HG03095 (cell line): Measurements from ENCODE around the gene ATP1A1.

Source experiments
- ATAC-seq: cut with Tn5 transposase; IDR thresholded peaks from one replicate; pipeline ENCODE4 v1.9.1; 2021; ENCODE audit warnings: moderate library complexity; ENCODE audit not compliant: unreplicated experiment

The ATP1A1 gene

DNA sequence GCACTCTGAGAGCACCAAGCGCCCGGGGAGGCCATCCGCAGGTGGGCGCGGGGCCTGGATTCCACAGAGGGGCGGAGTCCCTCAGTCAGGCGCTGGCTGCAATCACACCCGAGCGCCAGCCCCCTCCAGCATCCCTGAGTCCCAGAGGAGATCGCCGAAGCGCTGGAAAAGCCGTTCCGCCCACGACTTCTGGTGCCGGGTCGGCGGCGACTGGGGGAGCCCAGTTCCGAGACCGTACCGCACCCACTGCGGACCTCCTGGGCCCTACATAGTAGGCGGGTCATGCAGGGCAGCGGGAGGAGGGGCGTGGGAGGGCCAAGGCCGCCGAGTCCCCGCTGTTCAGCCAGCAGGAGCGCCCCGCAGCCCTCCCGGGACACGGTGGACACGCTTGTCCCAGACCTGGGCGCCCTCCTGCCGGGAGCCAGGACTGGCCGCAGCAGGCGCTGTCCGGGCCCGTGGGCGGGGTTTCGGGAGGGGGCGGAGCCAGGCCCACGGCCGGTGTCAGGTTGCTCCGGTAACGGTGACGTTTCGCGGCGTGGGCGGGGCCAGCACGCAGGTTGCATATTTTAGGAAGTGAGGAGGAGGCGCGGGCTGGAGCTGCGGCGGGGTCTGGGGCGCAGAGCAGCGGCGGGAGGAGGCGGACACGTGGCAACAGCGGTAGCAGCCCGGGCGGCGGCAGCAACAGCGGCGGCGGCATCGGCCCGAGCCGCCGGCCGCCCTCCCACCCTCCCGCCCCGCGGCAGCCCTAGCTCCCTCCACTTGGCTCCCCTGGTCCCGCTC, at the start of gene ATP1A1:
Gene ATP1A1, plus strand, starts transcription at position 594 of the 780 bp plus-strand sequence. CDS start 268 bp downstream, outside the sequence.
- peak; percentile 59 for ATAC-seq

DNA sequence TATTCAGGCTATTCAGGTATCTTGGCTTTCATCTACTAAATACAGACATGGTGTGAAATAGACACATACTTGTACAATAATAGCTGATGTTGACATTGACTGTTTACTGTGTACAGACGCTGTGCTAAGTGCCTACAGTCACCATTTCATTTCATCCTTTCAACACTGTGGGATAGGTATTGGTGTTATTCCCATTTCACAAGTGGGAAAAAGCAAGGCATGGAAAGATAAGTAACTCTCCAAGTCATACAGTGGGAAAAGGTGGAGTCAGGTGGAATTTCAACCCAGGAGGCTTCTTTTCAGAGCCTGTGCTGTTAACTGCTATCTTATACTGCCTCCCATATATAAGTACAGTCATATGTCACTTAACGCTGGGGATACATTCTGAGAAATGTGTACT, 49.6 kb upstream of the ATP1A1 start:
- no peak for ATAC-seq

DNA sequence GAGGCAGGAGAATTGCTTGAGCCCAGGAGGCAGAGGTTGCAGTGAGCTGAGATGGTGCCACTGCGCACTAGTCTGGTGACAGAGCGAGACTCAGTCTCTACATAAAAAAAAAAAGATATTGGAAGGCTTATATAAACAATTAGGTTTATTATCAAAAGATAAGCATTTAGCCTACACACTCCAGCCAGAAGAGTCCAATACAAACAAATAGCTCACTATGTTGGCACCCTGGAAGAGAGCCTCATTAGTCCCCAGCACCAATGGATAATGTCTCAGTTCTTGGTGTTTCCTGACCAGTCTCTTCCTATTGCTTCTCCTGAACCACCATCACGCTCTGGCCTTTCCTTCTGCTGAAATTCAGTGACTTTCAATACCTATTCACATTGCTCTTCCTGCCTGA, 48.6 kb upstream of the ATP1A1 start:
- no peak for ATAC-seq

DNA sequence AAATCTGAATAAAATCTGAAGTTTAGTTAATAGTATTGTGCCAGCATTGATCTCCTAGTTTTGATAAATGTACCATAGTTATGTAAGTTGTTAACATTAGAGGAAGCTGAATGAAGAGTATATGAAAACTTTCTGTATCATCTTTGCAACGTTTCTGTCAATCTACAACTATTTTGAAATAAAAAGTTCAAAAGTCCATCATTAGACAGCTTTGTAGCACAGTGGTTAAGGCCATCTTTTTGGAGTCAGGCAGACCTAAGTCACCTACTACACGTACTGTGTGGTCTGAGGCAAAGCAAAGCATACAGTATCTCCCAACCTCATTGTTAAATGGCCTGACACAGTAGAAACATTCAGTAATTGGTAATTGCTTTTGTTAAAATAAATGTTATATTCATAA, 47.9 kb upstream of the ATP1A1 start:
- no peak for ATAC-seq

DNA sequence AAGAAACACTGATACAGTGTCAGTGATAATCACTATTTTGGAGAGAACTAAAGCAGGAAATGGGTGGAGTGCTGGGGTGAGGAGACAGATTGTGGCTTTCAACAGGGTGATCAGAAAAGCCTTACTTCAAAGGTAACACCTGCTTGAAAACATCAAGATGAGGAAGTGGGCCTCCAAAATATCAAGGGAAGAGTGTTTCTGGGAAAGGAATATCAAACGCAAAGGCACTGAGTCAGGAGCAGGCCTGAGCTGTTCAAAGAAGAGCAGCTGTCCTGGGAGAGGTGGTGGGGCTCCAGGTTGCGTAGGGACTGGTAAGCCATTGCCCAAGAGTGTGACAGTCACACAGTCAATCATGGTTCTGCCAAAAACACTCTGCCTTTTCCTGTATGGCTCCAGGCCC, 47.1 kb upstream of the ATP1A1 start:
- no peak for ATAC-seq

DNA sequence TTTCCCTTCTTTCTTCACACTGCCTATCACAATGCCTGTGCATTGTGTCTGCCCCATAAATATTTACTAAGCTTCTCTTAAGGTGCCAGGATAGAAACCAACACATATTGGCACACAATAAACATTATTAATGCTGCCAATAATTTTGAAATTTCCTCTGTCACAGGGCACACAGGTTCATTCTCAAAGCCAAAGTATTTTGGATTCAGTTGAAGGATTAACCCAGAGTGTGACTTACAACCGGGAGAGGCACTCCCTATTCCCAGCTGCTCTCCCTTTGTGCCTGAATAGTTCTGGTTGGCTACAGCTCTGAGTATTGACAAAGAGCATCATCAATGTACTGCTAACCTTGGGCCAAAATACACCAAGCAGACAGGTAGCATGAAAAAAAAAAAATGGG, 46.6 kb upstream of the ATP1A1 start:
- ATAC-seq, result no peak

DNA sequence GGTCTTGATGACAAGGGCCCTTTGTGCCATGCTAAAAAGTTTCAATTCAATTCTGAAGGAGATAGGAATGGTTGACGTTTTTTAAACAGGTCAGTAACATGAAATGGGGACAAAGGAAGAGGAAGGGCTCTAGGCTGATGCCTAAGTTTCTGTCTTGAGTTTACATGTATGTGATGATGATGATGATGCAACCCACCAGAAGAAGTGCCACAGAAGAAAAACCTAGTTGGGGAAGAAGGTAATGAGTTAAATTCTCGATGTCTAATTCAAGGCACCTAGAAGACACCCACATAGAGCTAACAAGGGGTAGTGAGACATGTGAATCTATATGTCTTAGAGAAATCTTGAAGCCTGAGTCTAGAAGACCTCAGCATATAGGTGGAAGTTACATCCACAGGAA, 44.4 kb upstream of the ATP1A1 start:
- ATAC-seq, result no peak

DNA sequence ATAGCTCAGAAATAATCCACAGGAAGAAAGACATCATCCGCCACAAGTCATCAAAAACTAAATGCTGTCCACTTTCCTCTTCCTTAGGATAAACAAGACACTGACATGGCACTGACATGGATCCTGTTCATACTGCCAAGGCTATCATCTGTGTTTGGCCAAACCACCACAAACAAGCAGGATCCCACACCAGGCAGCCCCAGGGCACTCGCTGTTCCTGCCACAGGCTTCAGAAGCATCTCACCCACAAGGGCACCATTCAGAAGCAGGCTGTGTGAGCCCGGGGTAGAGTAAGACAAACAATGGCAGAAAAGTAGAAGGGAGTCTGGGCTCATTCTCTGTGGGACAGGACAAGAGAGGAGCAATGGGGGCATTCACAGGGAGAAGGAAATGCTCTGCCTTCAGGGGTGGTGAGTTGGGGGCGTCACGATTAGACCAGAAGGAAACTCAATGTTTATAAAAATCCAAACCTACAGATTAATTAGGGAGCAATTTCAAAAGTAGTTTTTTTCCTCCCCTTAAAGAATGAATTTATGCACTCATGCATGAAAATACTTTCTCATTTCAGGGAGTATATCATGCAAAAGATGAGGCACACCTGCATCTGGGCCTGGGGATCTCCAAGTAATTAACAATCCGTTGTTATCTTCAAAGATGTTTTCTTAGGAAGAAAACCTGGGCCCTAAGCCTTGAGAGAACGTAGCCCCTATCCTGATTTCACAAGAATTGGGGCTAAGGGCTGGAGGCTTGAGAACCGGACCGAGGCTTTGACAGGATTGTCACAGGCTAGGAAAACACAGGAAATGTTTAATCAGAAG, 43.3 kb upstream of the ATP1A1 start:
- no peak for ATAC-seq

DNA sequence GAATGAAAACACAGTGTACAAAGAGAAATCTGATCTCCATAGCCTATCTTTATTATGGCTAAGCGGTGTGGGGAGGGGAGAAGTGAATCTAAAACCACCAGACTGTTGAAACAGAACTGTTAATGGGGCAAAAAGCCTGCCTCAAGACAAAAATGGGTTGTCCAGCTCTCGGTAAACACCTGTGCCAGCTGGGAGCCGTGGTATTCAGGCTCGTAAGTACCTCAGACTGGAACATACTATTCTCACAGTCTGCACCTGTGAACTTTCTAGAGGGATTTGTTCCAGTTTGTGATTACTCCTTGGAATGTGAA, 42.7 kb upstream of the ATP1A1 start:
- ATAC-seq, result no peak

DNA sequence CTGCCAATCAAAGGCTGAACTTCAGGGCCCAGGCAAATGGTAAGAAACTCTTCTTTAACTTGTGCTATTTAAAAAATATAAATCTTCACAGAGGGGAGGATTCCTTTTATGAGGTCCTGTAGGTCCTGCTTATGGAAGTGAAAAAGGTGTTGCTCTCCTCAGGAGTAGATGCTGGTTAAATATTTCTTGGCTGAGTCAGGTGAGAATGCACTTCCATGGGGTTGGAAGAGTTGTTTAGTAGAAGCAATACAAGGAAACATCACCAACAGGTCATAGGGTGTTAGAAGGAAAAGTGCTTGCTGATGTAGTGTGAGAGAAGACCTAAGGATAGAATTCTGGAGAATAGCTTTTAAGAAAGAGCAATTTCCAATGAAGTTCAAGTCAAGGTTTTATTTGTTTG, 42.2 kb upstream of the ATP1A1 start:
- no peak for ATAC-seq

DNA sequence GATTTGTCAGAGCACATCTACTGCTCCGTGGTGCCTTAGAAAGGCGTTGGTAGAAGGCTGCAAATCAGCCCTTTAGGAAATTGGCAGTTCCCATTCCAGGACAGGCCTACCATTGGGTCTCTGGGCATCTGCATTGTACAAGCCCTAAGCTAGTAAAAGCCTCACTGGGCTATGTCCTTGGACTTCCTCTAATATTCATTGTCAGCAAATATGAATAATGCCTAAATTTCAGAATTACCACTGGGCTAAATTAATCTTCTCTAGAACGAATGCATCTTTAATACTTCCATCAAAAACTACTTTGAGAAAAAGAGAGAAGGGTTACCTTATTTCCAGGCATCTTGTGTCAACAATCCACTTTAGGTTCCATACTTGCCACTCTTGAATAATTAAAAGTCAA, 41.5 kb upstream of the ATP1A1 start:
- no peak for ATAC-seq

DNA sequence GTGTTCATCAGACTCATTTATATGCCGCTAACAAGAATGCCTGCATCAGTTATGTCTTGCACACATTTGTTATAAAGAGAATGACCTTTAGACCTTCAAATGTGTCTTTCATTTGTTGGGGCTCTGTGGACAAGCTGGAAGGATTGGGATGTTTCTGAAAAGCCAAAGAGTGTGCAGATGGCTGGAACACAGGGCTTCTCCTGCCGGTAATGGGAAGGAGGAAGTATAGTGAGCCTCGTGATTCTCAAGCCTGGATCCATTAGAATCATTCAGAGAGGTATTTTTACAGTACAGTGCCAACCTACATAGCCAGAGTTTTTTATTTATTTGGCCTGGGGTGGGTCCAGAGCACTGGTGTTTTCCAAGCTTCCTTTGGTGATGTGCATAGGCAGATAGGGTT, 40.6 kb upstream of the ATP1A1 start:
- no peak for ATAC-seq

DNA sequence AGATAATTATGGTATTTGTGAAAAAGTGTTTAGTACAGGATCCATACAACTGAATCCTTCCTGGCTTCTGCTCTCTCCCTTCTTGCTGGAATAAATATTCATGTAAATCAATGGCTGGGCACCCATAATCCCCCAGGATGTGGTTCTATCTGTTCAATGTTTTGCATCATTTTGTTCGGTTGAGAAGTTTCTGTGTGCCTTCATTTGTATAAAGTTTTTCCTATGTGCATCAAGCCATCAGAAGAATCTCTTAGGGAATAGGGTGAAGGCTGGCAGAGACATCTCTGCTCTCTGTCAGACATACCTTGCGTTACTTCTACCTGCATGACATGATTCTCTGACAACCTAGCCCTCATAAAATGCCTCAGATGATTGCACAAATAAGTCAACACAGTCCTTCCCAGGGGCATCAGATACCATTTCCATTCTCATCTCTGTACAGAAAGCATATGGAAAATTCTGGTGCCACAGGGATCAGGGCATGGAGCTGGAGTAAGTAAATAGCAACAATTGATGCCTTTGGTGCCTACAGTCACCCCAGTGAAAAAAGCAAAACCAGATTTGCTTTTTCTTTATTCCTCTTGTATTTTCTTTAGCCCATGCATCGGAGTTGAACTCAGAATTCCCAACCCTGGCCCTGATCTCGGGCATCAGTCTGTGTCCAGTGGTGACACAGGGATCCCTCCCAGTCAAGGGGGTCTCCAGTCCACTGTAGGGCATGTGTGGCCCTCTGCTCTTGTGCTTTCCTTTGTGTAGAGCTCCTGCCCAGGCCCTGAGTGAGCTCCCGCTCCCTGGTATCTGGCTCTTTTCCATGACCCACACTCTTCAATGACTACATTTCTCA, 39.7 kb upstream of the ATP1A1 start:
- no peak for ATAC-seq

DNA sequence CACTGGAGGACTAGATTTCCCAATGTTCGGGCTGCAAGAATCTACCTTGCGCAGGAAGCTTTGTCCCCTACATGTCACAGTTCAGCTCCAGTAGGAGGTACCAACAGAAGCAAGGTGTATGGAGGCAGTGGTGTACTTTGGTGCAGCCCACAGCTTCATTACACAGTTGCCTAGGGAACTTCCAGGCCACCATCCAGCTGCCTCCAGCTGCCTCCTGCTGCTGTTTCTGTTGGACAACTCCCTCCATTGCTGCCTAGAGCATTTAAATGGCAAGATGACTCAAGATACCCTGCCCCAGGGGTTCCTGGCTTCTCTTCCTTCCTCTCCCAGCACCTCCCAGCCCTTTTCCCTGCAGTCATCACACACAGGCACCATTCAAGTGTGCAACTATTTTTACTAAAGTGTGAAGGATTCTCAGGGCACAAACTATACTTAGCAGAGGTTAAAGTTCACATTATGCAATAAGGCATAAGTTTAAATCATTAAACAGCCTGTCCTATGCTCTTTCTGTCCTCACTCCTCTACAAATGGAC, 39.0 kb upstream of the ATP1A1 start:
- no peak for ATAC-seq

DNA sequence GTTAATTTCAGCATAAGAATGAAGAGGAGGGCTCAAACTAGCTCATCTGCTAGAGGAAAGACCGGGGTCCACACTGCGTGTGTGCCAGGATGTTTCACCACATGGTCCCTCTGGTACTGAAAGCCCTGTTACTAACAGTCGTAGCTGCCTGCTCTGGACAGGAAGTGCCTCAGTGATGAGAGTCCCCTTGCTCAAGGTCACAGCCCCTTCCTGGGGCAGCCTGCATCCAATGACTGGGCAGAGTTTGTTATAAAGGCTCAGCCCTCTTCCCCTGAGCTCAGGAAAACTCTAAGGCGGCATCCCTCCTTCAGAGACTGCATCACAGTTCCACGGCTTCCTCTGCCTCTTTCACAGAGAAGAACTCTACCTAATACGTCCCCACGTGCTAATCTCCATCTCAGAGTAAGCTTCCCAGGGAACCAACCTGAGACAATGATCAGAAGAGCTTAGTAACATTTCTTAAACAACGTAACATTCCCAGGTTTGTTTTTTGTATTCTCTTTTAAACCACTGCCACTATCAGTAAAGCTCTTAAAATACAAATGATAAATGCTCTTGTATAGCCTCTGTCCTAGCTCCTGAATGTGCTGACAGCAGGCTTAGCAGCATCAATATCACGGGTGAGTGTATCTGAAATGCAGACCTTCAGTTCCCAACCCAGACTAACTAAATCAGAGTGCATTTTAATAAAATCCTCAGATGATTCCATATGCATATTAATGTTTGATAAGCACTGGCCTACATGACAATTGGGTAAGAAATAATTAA, 38.0 kb upstream of the ATP1A1 start:
- ATAC-seq, result no peak

DNA sequence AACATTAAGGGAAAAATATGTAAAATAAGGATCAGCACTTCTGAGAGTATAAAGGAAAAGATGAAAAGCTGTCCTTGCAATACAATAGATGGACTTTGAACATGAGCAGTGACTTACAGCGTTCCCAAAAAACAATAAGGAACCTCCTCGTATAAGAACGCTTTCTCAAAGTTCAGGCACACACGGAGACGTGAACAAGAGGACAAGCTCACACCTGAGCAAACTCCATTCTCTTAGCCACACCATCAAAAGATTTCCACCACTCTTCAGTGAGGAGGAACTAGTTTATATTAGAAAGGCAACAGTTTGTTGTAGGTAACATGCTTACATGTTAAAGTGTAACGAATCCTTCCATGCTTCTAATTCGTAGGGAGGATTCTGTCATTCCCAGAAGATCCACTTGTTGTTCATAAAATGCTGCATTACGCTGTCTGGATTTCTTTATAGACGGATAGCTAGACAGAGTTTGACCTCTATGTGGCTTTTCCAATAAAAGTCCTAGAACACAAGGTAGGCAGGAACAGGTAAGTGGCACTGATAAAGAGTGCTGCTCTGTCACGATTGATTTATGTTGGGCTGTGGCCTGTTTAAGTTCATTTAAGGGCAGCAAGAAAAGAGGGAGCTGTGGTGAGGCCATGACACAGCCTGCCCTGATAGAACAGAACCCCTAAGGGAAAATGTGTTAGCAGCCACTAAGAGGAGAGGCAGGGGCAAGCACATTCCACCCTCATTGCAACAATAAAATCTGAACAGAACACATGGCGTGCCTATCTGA, 37.0 kb upstream of the ATP1A1 start:
- no peak for ATAC-seq

DNA sequence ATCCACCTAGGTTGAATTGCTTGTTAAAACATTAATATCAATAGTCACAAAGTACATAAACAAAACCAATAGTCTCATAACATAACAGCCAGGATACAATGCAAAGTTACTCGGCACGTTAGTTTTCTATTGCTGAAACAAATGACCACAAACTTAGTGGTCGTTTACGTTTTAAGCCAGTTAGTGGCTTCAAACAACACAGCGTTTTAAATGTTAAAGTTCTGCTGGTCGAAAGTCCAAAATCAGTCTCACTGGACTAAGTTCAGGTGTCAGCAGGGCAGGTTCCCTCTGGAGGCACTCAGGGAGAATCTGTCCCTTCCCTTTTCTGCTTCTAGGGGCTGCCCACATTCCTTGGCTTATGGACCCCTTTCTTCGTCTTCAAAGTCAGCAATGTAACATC, 35.6 kb upstream of the ATP1A1 start:
- no peak for ATAC-seq

DNA sequence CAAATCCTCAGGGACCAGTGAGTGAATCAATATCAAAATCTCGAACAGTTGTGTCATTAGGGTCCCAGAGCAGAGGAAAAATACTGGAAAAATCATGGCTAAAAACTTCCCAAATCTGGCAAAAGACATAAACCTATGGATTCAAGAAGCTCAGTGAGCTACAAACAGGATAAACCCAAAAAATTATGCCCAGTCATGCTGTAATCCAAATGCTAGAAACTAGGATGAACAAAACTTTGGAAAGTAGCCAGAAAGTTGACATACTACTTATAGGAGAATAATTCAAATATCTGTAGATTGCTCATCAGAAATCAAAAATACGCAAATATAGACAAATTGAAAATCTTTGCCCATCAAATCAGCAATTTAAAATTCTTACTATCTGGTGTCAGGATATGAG, 34.6 kb upstream of the ATP1A1 start:
- no peak for ATAC-seq

DNA sequence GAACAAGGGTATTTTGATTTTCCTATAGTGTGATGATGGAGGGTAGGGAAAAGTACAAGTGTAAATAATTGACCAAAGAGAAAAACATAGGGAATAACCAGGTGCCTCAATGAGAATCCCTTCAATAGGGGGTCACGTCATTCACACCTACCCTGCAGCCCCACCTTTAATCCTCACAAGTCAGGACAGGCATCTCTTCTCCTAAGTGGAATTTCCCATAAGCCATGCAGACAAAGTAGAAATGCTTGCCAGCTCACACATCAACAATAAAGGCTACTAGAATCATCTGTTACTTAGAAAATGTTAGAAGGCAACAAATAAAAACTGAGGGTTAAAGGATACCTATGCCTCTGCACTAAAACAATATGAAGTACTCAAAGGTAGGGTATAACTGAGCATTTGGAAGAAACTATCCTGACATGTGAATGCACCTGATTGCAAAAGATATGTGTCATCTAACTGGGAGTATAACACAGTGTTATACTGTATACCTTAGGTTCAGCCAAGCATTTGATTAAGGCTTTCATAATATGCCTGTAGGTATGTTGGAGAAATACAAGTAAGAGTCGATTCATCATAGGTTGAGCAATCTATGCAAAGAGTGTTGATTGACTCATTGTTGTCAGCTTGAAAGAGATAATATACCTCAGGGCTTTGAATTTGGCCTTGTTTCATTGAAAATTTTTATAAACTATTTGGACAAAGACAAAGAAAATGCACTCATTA, 32.4 kb upstream of the ATP1A1 start:
- no peak for ATAC-seq
